ENCODE measurements around the gene ZC3H4. TPM values are rescaled to one million over a fixed set of nuclear protein-coding genes. Genes with fewer than 3 reads are reported as not detected.

The ZC3H4 gene
- 14.6 TPM for total RNA-seq

- Histone ChIP-seq H3K9ac (ENCODE audit: low read depth in 1 of 3, low read length in 3 of 3) (peak within 1 kb of the TSS; percentile 100), H3K9me3 (ENCODE audit: control insufficient read depth in 3 of 3, low read length in 3 of 3) (no peaks in the 10 kb centered on the region), H3K36me3 (ENCODE audit: control insufficient read depth in 3 of 3, insufficient read depth in 3 of 3, low read length in 3 of 3) (no peaks in the 10 kb centered on the region), H3K27ac (ENCODE audit: low read depth, low read length) (peak within 1 kb of the TSS; percentile 100), H3K4me3 (ENCODE audit: low read length in 3 of 3) (peak within 1 kb of the TSS; percentile 84 to 97 (median 90)), H3K4me1 (ENCODE audit: control insufficient read depth in 3 of 3, insufficient read depth in 3 of 3, low read length in 3 of 3) (peaks cover 18 to 33% (median 30%) of the 10 kb centered on the region in 3 donors), H3K27me3 (ENCODE audit: control insufficient read depth in 3 of 3, insufficient read depth in 3 of 3, low read length in 3 of 3) (no peaks in the 10 kb centered on the region)
These were observed at the start of gene ZC3H4 for GRCh38 chr19:47112997-47113849. TSS of gene ZC3H4 (minus strand) at chr19:47113776. CDS start at chr19:47112584, 1,192 bp downstream.

DNA sequence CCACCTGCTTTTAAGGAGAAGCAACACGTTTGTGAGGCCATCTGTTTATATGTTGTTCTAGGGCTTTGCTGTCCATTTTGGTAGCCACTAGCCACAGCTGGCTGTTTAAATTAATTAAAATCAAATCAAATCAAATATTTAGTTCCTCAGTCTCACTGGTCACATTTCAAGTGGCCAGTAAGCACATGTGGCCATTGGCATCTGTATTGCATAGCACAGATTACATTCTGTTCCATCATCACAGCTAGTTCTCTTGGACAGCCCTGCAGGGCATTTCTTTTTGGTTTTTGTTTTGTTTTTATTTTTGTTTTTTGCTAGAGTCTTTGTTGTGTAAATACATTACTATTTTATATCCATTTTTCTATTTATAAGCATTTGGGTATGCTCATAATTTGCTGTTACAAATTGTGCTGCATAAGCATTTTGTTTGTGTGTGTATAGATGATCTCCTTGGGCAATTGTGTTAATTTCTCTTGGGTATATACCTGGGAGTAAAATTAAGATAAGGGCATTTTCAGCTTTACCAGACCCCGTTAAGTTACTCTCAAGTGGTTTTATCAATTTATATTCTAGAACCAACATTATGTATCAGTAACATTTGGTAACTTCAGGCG lies 48.4 kb upstream of the ZC3H4 start:
- no peaks in the 10 kb centered on the region for H3K9me3 ChIP-seq (ENCODE audit: control insufficient read depth in 3 of 3, low read length in 3 of 3)
- H3K9ac ChIP-seq (ENCODE audit: low read depth in 1 of 3, low read length in 3 of 3), result no peak overlapping the region
- peaks cover 0 to 6% (median 0%) of the 10 kb centered on the region in 3 donors for H3K36me3 ChIP-seq (ENCODE audit: control insufficient read depth in 3 of 3, insufficient read depth in 3 of 3, low read length in 3 of 3)
- H3K4me1 ChIP-seq (ENCODE audit: control insufficient read depth in 3 of 3, insufficient read depth in 3 of 3, low read length in 3 of 3), result peaks cover 18 to 23% (median 19%) of the 10 kb centered on the region in 3 donors
- H3K27ac ChIP-seq (ENCODE audit: low read depth, low read length), result no peak overlapping the region
- H3K4me3 ChIP-seq (ENCODE audit: low read length in 3 of 3), result no peak overlapping the region
- no peaks in the 10 kb centered on the region for H3K27me3 ChIP-seq (ENCODE audit: control insufficient read depth in 3 of 3, insufficient read depth in 3 of 3, low read length in 3 of 3)

- Histone ChIP-seq H3K4me1 (ENCODE audit: control insufficient read depth in 3 of 3, insufficient read depth in 3 of 3, low read length in 3 of 3) (peaks cover 24 to 31% (median 26%) of the 10 kb centered on the region in 3 donors), H3K27me3 (ENCODE audit: control insufficient read depth in 3 of 3, insufficient read depth in 3 of 3, low read length in 3 of 3) (no peaks in the 10 kb centered on the region), H3K27ac (ENCODE audit: low read depth, low read length) (peak overlapping the region; percentile 69), H3K9ac (ENCODE audit: low read depth in 1 of 3, low read length in 3 of 3) (no peak overlapping the region), H3K9me3 (ENCODE audit: control insufficient read depth in 3 of 3, low read length in 3 of 3) (no peaks in the 10 kb centered on the region), H3K4me3 (ENCODE audit: low read length in 3 of 3) (peak overlapping the region in 1 of 3 donors; percentile 36), H3K36me3 (ENCODE audit: control insufficient read depth in 3 of 3, insufficient read depth in 3 of 3, low read length in 3 of 3) (peaks cover 2 to 6% (median 5%) of the 10 kb centered on the region in 3 donors)
These were observed 45.4 kb upstream of the ZC3H4 start for GRCh38 chr19:47158879-47159503.

- H3K36me3 ChIP-seq (ENCODE audit: control insufficient read depth in 3 of 3, insufficient read depth in 3 of 3, low read length in 3 of 3), result peaks cover 2 to 6% (median 5%) of the 10 kb centered on the region in 3 donors
- H3K27ac ChIP-seq (ENCODE audit: low read depth, low read length), result peak overlapping the region; percentile 69
- no peaks in the 10 kb centered on the region for H3K9me3 ChIP-seq (ENCODE audit: control insufficient read depth in 3 of 3, low read length in 3 of 3)
- H3K27me3 ChIP-seq (ENCODE audit: control insufficient read depth in 3 of 3, insufficient read depth in 3 of 3, low read length in 3 of 3), result no peaks in the 10 kb centered on the region
- H3K4me3 ChIP-seq (ENCODE audit: low read length in 3 of 3), result peak overlapping the region; percentile 9 to 57 (median 36)
- H3K4me1 ChIP-seq (ENCODE audit: control insufficient read depth in 3 of 3, insufficient read depth in 3 of 3, low read length in 3 of 3), result peaks cover 24 to 31% (median 26%) of the 10 kb centered on the region in 3 donors
- peak overlapping the region in 2 of 3 donors; percentile 63 to 66 for H3K9ac ChIP-seq (ENCODE audit: low read depth in 1 of 3, low read length in 3 of 3)
These were observed 44.8 kb upstream of the ZC3H4 start for GRCh38 chr19:47158367-47158791.

DNA sequence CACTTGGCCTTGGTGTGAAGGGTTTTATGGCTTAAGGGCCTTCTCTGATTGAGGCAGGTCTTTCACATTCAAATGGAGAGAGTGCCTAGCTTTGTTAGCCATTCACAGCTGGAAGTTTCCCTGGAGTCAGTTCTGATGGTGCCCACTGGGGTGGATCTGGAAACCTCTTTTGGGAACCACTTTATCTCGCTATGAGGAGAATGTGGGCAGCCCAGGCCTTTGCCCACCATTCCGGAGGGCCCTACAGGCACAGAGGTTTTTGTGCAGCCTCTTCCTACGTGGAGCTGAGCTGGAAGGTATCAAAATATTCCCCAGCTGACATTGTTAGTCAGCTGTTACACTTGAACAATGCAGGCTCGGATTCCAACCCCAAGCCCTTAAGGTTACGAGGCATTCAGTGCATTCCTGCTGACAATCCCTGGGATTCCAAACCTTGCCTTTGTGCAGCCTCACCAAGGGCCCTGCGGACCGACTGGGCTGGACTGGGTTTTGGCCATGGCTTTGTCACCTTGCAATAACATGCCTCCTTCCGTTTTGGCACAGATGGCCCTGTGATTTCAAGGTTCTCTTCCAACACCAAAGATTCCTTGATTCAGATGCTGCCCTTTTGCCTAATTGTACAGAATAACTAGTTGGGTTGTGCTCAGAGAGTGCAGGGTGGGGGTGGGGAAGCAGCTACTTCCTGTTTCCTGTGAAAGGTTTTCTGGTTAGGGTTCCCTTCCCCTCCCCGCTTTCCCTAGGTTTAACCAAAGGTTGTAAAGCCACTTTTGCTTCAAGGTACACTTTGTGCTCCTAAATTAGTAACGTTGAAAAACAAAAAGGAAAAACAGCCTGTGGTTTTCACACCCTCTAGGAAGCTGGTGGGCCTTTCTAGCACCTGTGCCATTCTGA lies 44.1 kb upstream of the ZC3H4 start:
- Histone ChIP-seq H3K4me3 (ENCODE audit: low read length in 3 of 3) (peak overlapping the region in 2 of 3 donors; percentile 24 to 57), H3K27me3 (ENCODE audit: control insufficient read depth in 3 of 3, insufficient read depth in 3 of 3, low read length in 3 of 3) (no peaks in the 10 kb centered on the region), H3K36me3 (ENCODE audit: control insufficient read depth in 3 of 3, insufficient read depth in 3 of 3, low read length in 3 of 3) (peaks cover 2 to 9% (median 7%) of the 10 kb centered on the region in 3 donors), H3K9me3 (ENCODE audit: control insufficient read depth in 3 of 3, low read length in 3 of 3) (no peaks in the 10 kb centered on the region), H3K4me1 (ENCODE audit: control insufficient read depth in 3 of 3, insufficient read depth in 3 of 3, low read length in 3 of 3) (peaks cover 24 to 31% (median 26%) of the 10 kb centered on the region in 3 donors), H3K9ac (ENCODE audit: low read depth in 1 of 3, low read length in 3 of 3) (peak overlapping the region; percentile 1 to 66 (median 63)), H3K27ac (ENCODE audit: low read depth, low read length) (peak overlapping the region; percentile 69)

DNA sequence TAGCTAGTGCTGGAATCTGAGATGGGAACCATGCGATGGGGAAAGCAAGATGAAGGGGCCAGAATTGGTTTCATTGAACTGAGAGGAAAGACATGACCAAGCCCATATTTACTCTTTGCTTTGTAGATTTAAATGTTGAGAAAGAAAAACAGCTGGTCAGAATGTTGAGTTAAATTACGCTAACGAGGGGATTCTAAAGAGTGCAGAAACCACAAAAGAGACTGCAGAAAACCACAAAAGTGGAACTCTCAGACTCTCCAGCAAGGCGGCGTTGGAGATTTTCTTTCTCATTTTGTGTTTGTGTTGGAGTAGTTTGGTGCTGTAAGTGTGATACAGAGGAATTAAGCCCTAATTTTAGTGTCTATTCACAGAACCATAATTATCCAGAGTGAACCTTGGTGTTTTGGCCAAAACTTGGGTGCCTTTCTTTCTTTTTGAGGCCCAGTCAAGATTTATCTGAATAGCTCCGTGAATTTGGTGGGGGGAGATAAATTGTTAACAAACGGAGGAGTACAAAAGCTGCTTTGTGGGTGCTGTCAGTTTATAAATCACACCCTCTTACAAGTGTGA lies 43.4 kb upstream of the ZC3H4 start:
- Histone ChIP-seq H3K27me3 (ENCODE audit: control insufficient read depth in 3 of 3, insufficient read depth in 3 of 3, low read length in 3 of 3) (no peaks in the 10 kb centered on the region), H3K9me3 (ENCODE audit: control insufficient read depth in 3 of 3, low read length in 3 of 3) (no peaks in the 10 kb centered on the region), H3K36me3 (ENCODE audit: control insufficient read depth in 3 of 3, insufficient read depth in 3 of 3, low read length in 3 of 3) (peaks cover 2 to 12% (median 9%) of the 10 kb centered on the region in 3 donors), H3K4me3 (ENCODE audit: low read length in 3 of 3) (no peak overlapping the region), H3K9ac (ENCODE audit: low read depth in 1 of 3, low read length in 3 of 3) (peak overlapping the region; percentile 1 to 66 (median 34)), H3K27ac (ENCODE audit: low read depth, low read length) (peak overlapping the region; percentile 69), H3K4me1 (ENCODE audit: control insufficient read depth in 3 of 3, insufficient read depth in 3 of 3, low read length in 3 of 3) (peaks cover 24 to 31% (median 26%) of the 10 kb centered on the region in 3 donors)

DNA sequence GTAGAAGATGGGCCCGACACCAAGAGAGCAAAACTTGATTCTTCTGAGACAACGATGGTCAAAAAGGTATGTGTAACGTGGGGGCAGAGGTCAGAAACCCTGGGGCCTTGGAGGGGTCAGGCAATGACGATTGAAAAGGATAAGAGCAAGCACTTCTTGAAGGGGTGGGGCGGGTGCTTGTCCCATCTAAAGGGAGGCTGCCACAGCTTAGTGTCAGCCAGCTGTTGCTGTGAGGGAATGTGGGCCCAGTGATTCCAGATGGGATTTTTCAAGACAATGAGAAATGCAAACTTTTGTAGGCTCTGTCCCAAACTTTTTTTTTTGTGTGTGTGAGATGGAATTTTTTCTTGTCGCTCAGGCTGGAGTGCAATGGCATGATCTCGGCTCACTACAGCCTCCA lies 41.6 kb upstream of the ZC3H4 start:
- Histone ChIP-seq H3K9ac (ENCODE audit: low read depth in 1 of 3, low read length in 3 of 3) (no peak overlapping the region), H3K27me3 (ENCODE audit: control insufficient read depth in 3 of 3, insufficient read depth in 3 of 3, low read length in 3 of 3) (no peaks in the 10 kb centered on the region), H3K27ac (ENCODE audit: low read depth, low read length) (no peak overlapping the region), H3K9me3 (ENCODE audit: control insufficient read depth in 3 of 3, low read length in 3 of 3) (no peaks in the 10 kb centered on the region), H3K4me3 (ENCODE audit: low read length in 3 of 3) (no peak overlapping the region), H3K36me3 (ENCODE audit: control insufficient read depth in 3 of 3, insufficient read depth in 3 of 3, low read length in 3 of 3) (peaks cover 2 to 24% (median 15%) of the 10 kb centered on the region in 3 donors), H3K4me1 (ENCODE audit: control insufficient read depth in 3 of 3, insufficient read depth in 3 of 3, low read length in 3 of 3) (peaks cover 24 to 31% (median 26%) of the 10 kb centered on the region in 3 donors)

GRCh38 chr19:47153266-47153665 lies 39.7 kb upstream of the ZC3H4 start:
- H3K4me3 ChIP-seq (ENCODE audit: low read length in 3 of 3), result no peak overlapping the region
- H3K4me1 ChIP-seq (ENCODE audit: control insufficient read depth in 3 of 3, insufficient read depth in 3 of 3, low read length in 3 of 3), result peaks cover 18 to 21% (median 20%) of the 10 kb centered on the region in 3 donors
- H3K27ac ChIP-seq (ENCODE audit: low read depth, low read length), result no peak overlapping the region
- no peaks in the 10 kb centered on the region for H3K9me3 ChIP-seq (ENCODE audit: control insufficient read depth in 3 of 3, low read length in 3 of 3)
- H3K36me3 ChIP-seq (ENCODE audit: control insufficient read depth in 3 of 3, insufficient read depth in 3 of 3, low read length in 3 of 3), result peaks cover 2 to 22% (median 15%) of the 10 kb centered on the region in 3 donors
- H3K27me3 ChIP-seq (ENCODE audit: control insufficient read depth in 3 of 3, insufficient read depth in 3 of 3, low read length in 3 of 3), result no peaks in the 10 kb centered on the region
- H3K9ac ChIP-seq (ENCODE audit: low read depth in 1 of 3, low read length in 3 of 3), result no peak overlapping the region

GRCh38 chr19:47152632-47153031 lies 39.1 kb upstream of the ZC3H4 start:
- no peak overlapping the region for H3K9ac ChIP-seq (ENCODE audit: low read depth in 1 of 3, low read length in 3 of 3)
- H3K27ac ChIP-seq (ENCODE audit: low read depth, low read length), result no peak overlapping the region
- no peak overlapping the region for H3K4me3 ChIP-seq (ENCODE audit: low read length in 3 of 3)
- peaks cover 2 to 22% (median 19%) of the 10 kb centered on the region in 3 donors for H3K36me3 ChIP-seq (ENCODE audit: control insufficient read depth in 3 of 3, insufficient read depth in 3 of 3, low read length in 3 of 3)
- H3K9me3 ChIP-seq (ENCODE audit: control insufficient read depth in 3 of 3, low read length in 3 of 3), result no peaks in the 10 kb centered on the region
- no peaks in the 10 kb centered on the region for H3K27me3 ChIP-seq (ENCODE audit: control insufficient read depth in 3 of 3, insufficient read depth in 3 of 3, low read length in 3 of 3)
- peaks cover 12 to 14% (median 14%) of the 10 kb centered on the region in 3 donors for H3K4me1 ChIP-seq (ENCODE audit: control insufficient read depth in 3 of 3, insufficient read depth in 3 of 3, low read length in 3 of 3)
